Keratinocyte (primary cell): ENCODE results near the gene C12orf42.
A peak's percentile ranks its signal among the peaks of the same experiment; 100 is the strongest.

ENCODE experiments used
- CTCF ChIP-seq, 3 experiments: IDR thresholded peaks in 1 of 3; conservative IDR thresholded peaks in 1 of 3; optimal IDR thresholded peaks in 1 of 3; 2 replicates in 2 of 3; 3 replicates in 1 of 3; pipeline versions ENCODE3 to v1.5.1; 2011; ENCODE audit warnings: low read length in 3 of 3, mild to moderate bottlenecking in 3 of 3, moderate library complexity in 2 of 3, control low read depth in 1 of 3, inconsistent platforms in 1 of 3; ENCODE audit not compliant: insufficient read depth in 2 of 3; ENCODE audit errors: extremely low read depth in 1 of 3
- EZH2 ChIP-seq: IDR thresholded peaks from one replicate; pipeline ENCODE4 v1.6.1; 2012; ENCODE audit warnings: inconsistent platforms, mild to moderate bottlenecking, low read length, moderate library complexity

- TF ChIP-seq CTCF (optimal IDR thresholded peaks at IDR 0.05 in 1 of 3, IDR thresholded peaks at IDR 0.05 in 1 of 3, conservative IDR thresholded peaks at IDR 0.05 in 1 of 3; ENCODE audit: extremely low read depth in 1 of 3, insufficient read depth in 2 of 3, low read length in 3 of 3) (peak in 1 of 3 experiments; percentile 9), EZH2 (no peak)
These were observed 867 bp downstream of the C12orf42 start for GRCh38 chr12:103494734-103495468.
